HG03469 (cell line): Measurements from ENCODE around the gene GGTLC1.

Experiments
- ATAC-seq: cut with Tn5 transposase; IDR thresholded peaks from one replicate; pipeline ENCODE4 v1.9.1; 2021; ENCODE audit warnings: mild to moderate bottlenecking, moderate library complexity, moderate number of reproducible peaks; ENCODE audit not compliant: unreplicated experiment

The GGTLC1 gene

GRCh38 chr20:23966927-23967615 lies 21.5 kb downstream of the GGTLC1 start:
- ATAC-seq: no peak

GRCh38 chr20:23966298-23966697 lies 22.3 kb downstream of the GGTLC1 start:
- ATAC-seq: no peak

GRCh38 chr20:23963941-23964340 lies 24.6 kb downstream of the GGTLC1 start:
- ATAC-seq: no peak

- ATAC-seq: no peak
These were observed 26.3 kb downstream of the GGTLC1 start for GRCh38 chr20:23962272-23962671.

GRCh38 chr20:23959054-23959453 lies 29.5 kb downstream of the GGTLC1 start:
- no peak for ATAC-seq

- ATAC-seq: no peak
These were observed 32.7 kb downstream of the GGTLC1 start for GRCh38 chr20:23955896-23956295.

GRCh38 chr20:23954008-23954745 lies 34.4 kb downstream of the GGTLC1 start:
- no peak for ATAC-seq

GRCh38 chr20:23946206-23946605 lies 42.4 kb downstream of the GGTLC1 start:
- no peak for ATAC-seq

GRCh38 chr20:23943304-23943703 lies 45.3 kb downstream of the GGTLC1 start:
- ATAC-seq: no peak

GRCh38 chr20:23939641-23940040 lies 48.9 kb downstream of the GGTLC1 start:
- ATAC-seq: no peak

- no peak for ATAC-seq
These were observed 49.5 kb downstream of the GGTLC1 start for GRCh38 chr20:23939063-23939462.

- ATAC-seq: no peak
These were observed 50.5 kb downstream of the GGTLC1 start for GRCh38 chr20:23938118-23938438.

- peak; percentile 67 for ATAC-seq
These were observed 51.1 kb downstream of the GGTLC1 start for GRCh38 chr20:23937303-23938117.
